HepG2 (cell line): ENCODE data around the gene TEX261. TPM values are rescaled to one million over a fixed set of nuclear protein-coding genes. Genes with fewer than 3 reads are reported as not detected.

ENCODE experiments used
- ASH2L ChIP-seq: fragments of 300-600, 200-600 bp; sonication (generic); IDR thresholded peaks from 2 replicates; pipeline ENCODE4 v1.7.0; 2017; ENCODE audit warnings: low read depth, mild to moderate bottlenecking, moderate library complexity, mixed read lengths, low read length; ENCODE audit not compliant: insufficient read length
- FOXA3 ChIP-seq: IDR thresholded peaks from 2 replicates; pipeline ENCODE4 v1.6.1; 2016; ENCODE audit warnings: missing genetic modification reagents, missing compliant biosample characterization
- FOXJ3 ChIP-seq: sonication (generic); formaldehyde crosslinking; IDR thresholded peaks from 2 replicates; pipeline ENCODE4 v1.4.0; 2020; ENCODE audit warnings: missing genetic modification reagents, mild to moderate bottlenecking, borderline replicate concordance
- HOXA3 ChIP-seq: sonication (generic); formaldehyde crosslinking; IDR thresholded peaks from 2 replicates; pipeline ENCODE4 v1.5.0; 2020; ENCODE audit warnings: missing genetic modification reagents
- IRX3 ChIP-seq: sonication (generic); formaldehyde crosslinking; IDR thresholded peaks from 2 replicates; pipeline ENCODE4 v1.8.1; 2023; ENCODE audit warnings: mild to moderate bottlenecking, low read depth, missing genetic modification reagents, borderline replicate concordance
- MBNL3 ChIP-seq: fragments of 250-450 bp; sonication (Bioruptor Pico); conservative IDR thresholded peaks from 2 replicates; pipeline ENCODE4 v1.8.0; 2022; ENCODE audit warnings: mild to moderate bottlenecking, inconsistent platforms
- NCOA1 ChIP-seq: sonication (generic); formaldehyde crosslinking; IDR thresholded peaks from 2 replicates; pipeline ENCODE4 v1.9.0; 2021; ENCODE audit warnings: missing genetic modification reagents
- NFE2 ChIP-seq: sonication (generic); formaldehyde crosslinking; IDR thresholded peaks from 2 replicates; pipeline ENCODE4 v1.4.0; 2020; ENCODE audit warnings: missing genetic modification reagents
- NR2F2 ChIP-seq: IDR thresholded peaks from 2 replicates; pipeline ENCODE4 v1.6.1; 2012; ENCODE audit warnings: low read depth, inconsistent platforms, borderline replicate concordance
- RAD51 ChIP-seq: fragments of 450-650 bp; IDR thresholded peaks from 2 replicates; pipeline ENCODE4 v1.6.1; 2016; ENCODE audit warnings: borderline replicate concordance
- SOX13 ChIP-seq, 3 experiments: fragments of 450-650 bp in 1 of 3; sonication (generic) in 1 of 3; formaldehyde crosslinking in 1 of 3; IDR thresholded peaks in 2 of 3; conservative IDR thresholded peaks in 1 of 3; 2 replicates each; pipeline versions ENCODE4 v1.5.0 to v1.6.1; 2016 to 2020; ENCODE audit warnings: antibody characterized with exemption in 1 of 3, mild to moderate bottlenecking in 1 of 3, missing compliant biosample characterization in 1 of 3, missing genetic modification reagents in 1 of 3, moderate library complexity in 1 of 3
- SP1 ChIP-seq, 2 experiments: fragments of 450-650 bp in 1 of 2; sonication (generic) in 1 of 2; formaldehyde crosslinking in 1 of 2; IDR thresholded peaks; 2 replicates each; pipeline versions ENCODE4 v1.4.0 to v1.6.1; 2016 to 2020; ENCODE audit warnings: missing genetic modification reagents in 1 of 2
- TAF1 ChIP-seq: sonication (generic); formaldehyde crosslinking; IDR thresholded peaks from 2 replicates; pipeline ENCODE4 v1.4.0; 2020; ENCODE audit warnings: missing genetic modification reagents
- TRIM24 ChIP-seq: sonication (generic); formaldehyde crosslinking; IDR thresholded peaks from 2 replicates; pipeline ENCODE4 v1.8.0; 2022; ENCODE audit warnings: mild to moderate bottlenecking, missing genetic modification reagents
- ZBTB8A ChIP-seq: sonication (generic); formaldehyde crosslinking; IDR thresholded peaks from 2 replicates; pipeline ENCODE4 v1.4.0; 2020; ENCODE audit warnings: mild to moderate bottlenecking, low read depth, missing genetic modification reagents, borderline replicate concordance
- ZNF205 ChIP-seq: IDR thresholded peaks from 2 replicates; pipeline ENCODE4 v1.6.1; 2018; ENCODE audit warnings: missing biosample characterization, missing genetic modification reagents
- ZNF224 ChIP-seq: sonication (generic); formaldehyde crosslinking; IDR thresholded peaks from 2 replicates; pipeline ENCODE4 v1.5.0; 2020; ENCODE audit warnings: mild to moderate bottlenecking, missing genetic modification reagents
- ZNF253 ChIP-seq: sonication (generic); formaldehyde crosslinking; IDR thresholded peaks from 2 replicates; pipeline ENCODE4 v1.8.0; 2022; ENCODE audit warnings: mild to moderate bottlenecking, missing genetic modification reagents, borderline replicate concordance
- ZNF652 ChIP-seq: IDR thresholded peaks from 2 replicates; pipeline ENCODE4 v1.6.1; 2016; ENCODE audit warnings: low read depth, borderline replicate concordance
- ZSCAN25 ChIP-seq: sonication (generic); formaldehyde crosslinking; IDR thresholded peaks from 2 replicates; pipeline ENCODE4 v1.8.0; 2022; ENCODE audit warnings: mild to moderate bottlenecking, missing genetic modification reagents
- polyA plus RNA-seq, 8 experiments: library from polyadenylated mRNA; depleted of rRNA in 3 of 8; stranded (reverse) in 7 of 8; unstranded in 1 of 8; fragments of >200 nt; fragmentation: Illumina TruSeq in 4 of 8; extraction: Trizol in 4 of 8; gene quantifications; 2 replicates each; pipeline versions ENCODE4 v1.2.1 to v1.2.3, GENCODE V29; 2011 to 2016; ENCODE audit warnings: low read depth in 4 of 8, missing spikeins in 1 of 8, mixed read lengths in 1 of 8; ENCODE audit not compliant: insufficient read depth in 1 of 8
- total RNA-seq, 5 experiments: library from RNA; depleted of rRNA; stranded (reverse); fragments of >200 nt; fragmentation: Illumina TruSeq; extraction: Trizol; gene quantifications; 2 replicates each; pipeline ENCODE4 v1.2.3, GENCODE V29; 2016; ENCODE audit warnings: low read depth in 1 of 5
- TF ChIP-seq, protein P1 (sequence below), 2 experiments: IDR thresholded peaks; 2 replicates each; pipeline ENCODE4 v1.6.1; 2011 to 2012; ENCODE audit warnings: low read length in 2 of 2, borderline replicate concordance in 1 of 2, low read depth in 1 of 2, mild to moderate bottlenecking in 1 of 2, moderate library complexity in 1 of 2
- TF ChIP-seq, protein P2 (sequence below): sonication (generic); formaldehyde crosslinking; IDR thresholded peaks from 2 replicates; pipeline ENCODE4 v1.4.0; 2020; ENCODE audit warnings: mild to moderate bottlenecking, low read depth, missing genetic modification reagents
- TF ChIP-seq, protein P3 (sequence below): sonication (generic); formaldehyde crosslinking; IDR thresholded peaks from 2 replicates; pipeline ENCODE4 v1.8.0; 2022; ENCODE audit warnings: missing genetic modification reagents, mild to moderate bottlenecking, borderline replicate concordance

The TEX261 gene
- total and polyA plus RNA-seq, 2 of the 13 experiments (the other 11 are each of a cell fraction or from before 2014, with no cell fraction given): 43.8 to 78.7 TPM

DNA sequence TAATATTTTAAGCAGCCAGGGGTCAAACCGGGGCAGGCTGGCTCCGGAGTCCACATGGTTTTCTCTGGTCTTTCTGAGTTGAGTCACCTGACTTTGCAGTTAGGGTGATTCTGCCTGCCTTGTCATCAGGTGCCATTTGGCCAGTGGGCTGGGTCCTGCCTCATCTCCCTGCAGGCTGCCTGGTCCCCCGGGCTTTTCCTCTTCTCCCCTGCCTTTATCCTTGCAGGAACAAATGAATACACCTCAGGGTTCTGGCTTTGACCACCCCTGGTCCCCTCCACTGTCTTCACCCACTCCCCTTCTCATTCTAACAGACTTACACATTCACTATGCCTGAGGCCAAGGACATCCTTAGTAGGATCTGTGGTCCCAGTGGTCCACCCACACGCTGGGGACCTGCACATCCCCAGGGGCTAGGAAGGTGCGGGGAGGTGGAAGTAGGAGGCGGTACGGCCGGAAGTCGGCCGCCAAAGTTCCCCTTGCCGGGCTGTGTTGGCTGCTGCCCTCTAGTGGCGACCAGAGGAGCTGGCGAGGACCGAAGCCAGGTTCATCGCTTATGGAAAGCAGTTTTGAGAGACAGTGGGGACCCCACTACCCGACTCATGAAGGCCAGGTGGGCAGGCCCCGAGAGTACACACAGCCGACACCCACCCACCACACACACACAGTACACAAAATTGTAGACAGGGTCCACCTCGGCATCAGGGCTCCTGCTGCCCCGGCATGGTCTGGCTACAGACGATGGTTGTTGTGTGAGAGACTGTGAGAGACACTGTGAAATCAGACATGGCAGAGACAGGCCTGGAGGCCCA, 6.3 kb upstream of the TEX261 start (continued):
- TF ChIP-seq, protein P1, sequence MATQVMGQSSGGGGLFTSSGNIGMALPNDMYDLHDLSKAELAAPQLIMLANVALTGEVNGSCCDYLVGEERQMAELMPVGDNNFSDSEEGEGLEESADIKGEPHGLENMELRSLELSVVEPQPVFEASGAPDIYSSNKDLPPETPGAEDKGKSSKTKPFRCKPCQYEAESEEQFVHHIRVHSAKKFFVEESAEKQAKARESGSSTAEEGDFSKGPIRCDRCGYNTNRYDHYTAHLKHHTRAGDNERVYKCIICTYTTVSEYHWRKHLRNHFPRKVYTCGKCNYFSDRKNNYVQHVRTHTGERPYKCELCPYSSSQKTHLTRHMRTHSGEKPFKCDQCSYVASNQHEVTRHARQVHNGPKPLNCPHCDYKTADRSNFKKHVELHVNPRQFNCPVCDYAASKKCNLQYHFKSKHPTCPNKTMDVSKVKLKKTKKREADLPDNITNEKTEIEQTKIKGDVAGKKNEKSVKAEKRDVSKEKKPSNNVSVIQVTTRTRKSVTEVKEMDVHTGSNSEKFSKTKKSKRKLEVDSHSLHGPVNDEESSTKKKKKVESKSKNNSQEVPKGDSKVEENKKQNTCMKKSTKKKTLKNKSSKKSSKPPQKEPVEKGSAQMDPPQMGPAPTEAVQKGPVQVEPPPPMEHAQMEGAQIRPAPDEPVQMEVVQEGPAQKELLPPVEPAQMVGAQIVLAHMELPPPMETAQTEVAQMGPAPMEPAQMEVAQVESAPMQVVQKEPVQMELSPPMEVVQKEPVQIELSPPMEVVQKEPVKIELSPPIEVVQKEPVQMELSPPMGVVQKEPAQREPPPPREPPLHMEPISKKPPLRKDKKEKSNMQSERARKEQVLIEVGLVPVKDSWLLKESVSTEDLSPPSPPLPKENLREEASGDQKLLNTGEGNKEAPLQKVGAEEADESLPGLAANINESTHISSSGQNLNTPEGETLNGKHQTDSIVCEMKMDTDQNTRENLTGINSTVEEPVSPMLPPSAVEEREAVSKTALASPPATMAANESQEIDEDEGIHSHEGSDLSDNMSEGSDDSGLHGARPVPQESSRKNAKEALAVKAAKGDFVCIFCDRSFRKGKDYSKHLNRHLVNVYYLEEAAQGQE (IDR thresholded peaks at IDR 0.05; ENCODE audit: borderline replicate concordance in 1 of 2, low read depth in 1 of 2, low read length in 2 of 2): no peak
- TF ChIP-seq NFE2: no peak
- no peak for TF ChIP-seq NR2F2
- no peak for TF ChIP-seq RAD51
- TF ChIP-seq ZBTB8A (CRISPR knock-in tag): no peak
- TF ChIP-seq ZNF224 (CRISPR knock-in tag): peak; percentile 77; the same call in 1 of the 2 replicates
- peak; percentile 64; the same call in 1 of the 2 replicates for TF ChIP-seq TAF1
- no peak for TF ChIP-seq ZNF253
- no peak for TF ChIP-seq FOXJ3 (CRISPR knock-in tag)
- 0 out of 2 replicates have a peak, but pooled peaks have one; percentile 29 for TF ChIP-seq FOXA3
- no peak for TF ChIP-seq SP1 (IDR thresholded peaks at IDR 0.05)
- 0 out of 2 replicates have a peak, but pooled peaks have one; percentile 14 for TF ChIP-seq SP1 (CRISPR knock-in tag; IDR thresholded peaks at IDR 0.05)
- TF ChIP-seq ZNF205 (CRISPR knock-in tag): no peak; the same call in 1 of the 2 replicates
- peak; percentile 79 for TF ChIP-seq HOXA3 (CRISPR knock-in tag)
- no peak for TF ChIP-seq TRIM24 (CRISPR knock-in tag)
- TF ChIP-seq NCOA1 (CRISPR knock-in tag): 0 out of 2 replicates have a peak, but pooled peaks have one; percentile 28
- TF ChIP-seq SOX13 (IDR thresholded peaks at IDR 0.05): no peak
- 0 out of 4 replicates have a peak, but pooled peaks of 1 of the 2 experiments have one; percentile 24 for TF ChIP-seq SOX13 (CRISPR knock-in tag; conservative IDR thresholded peaks at IDR 0.05 in 1 of 2, IDR thresholded peaks at IDR 0.05 in 1 of 2)
- TF ChIP-seq IRX3 (CRISPR knock-in tag): peak; percentile 51; the same call in 1 of the 2 replicates
- TF ChIP-seq, protein P2, sequence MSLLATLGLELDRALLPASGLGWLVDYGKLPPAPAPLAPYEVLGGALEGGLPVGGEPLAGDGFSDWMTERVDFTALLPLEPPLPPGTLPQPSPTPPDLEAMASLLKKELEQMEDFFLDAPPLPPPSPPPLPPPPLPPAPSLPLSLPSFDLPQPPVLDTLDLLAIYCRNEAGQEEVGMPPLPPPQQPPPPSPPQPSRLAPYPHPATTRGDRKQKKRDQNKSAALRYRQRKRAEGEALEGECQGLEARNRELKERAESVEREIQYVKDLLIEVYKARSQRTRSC: no peak
- no peak for TF ChIP-seq MBNL3
- TF ChIP-seq ZSCAN25: peak; percentile 35; the same call in 1 of the 2 replicates
- no peak for TF ChIP-seq ZNF652 (CRISPR knock-in tag)
- TF ChIP-seq ASH2L: no peak
- TF ChIP-seq, protein P3, sequence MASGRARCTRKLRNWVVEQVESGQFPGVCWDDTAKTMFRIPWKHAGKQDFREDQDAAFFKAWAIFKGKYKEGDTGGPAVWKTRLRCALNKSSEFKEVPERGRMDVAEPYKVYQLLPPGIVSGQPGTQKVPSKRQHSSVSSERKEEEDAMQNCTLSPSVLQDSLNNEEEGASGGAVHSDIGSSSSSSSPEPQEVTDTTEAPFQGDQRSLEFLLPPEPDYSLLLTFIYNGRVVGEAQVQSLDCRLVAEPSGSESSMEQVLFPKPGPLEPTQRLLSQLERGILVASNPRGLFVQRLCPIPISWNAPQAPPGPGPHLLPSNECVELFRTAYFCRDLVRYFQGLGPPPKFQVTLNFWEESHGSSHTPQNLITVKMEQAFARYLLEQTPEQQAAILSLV (CRISPR knock-in tag): no peak
